Measurements from ENCODE around the gene FBXW11.

- TF ChIP-seq, protein P1, sequence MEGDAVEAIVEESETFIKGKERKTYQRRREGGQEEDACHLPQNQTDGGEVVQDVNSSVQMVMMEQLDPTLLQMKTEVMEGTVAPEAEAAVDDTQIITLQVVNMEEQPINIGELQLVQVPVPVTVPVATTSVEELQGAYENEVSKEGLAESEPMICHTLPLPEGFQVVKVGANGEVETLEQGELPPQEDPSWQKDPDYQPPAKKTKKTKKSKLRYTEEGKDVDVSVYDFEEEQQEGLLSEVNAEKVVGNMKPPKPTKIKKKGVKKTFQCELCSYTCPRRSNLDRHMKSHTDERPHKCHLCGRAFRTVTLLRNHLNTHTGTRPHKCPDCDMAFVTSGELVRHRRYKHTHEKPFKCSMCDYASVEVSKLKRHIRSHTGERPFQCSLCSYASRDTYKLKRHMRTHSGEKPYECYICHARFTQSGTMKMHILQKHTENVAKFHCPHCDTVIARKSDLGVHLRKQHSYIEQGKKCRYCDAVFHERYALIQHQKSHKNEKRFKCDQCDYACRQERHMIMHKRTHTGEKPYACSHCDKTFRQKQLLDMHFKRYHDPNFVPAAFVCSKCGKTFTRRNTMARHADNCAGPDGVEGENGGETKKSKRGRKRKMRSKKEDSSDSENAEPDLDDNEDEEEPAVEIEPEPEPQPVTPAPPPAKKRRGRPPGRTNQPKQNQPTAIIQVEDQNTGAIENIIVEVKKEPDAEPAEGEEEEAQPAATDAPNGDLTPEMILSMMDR (conservative IDR thresholded peaks at IDR 0.05 in 1 of 2, IDR thresholded peaks at IDR 0.05 in 1 of 2; ENCODE audit: extremely low read depth in 1 of 2, insufficient read depth in 1 of 2, low read depth in 1 of 2, low read length in 2 of 2), result no peak
- TF ChIP-seq EZH2 (IDR thresholded peaks at IDR 0.05; ENCODE audit: borderline replicate concordance, low read length), result no peak
Measured at GRCh38 chr5:171955761-171956160, 50.7 kb downstream of the FBXW11 start.
